DND-41 (cell line): ENCODE data around the gene HIGD1A.

Experiments
- ATAC-seq: fragments of 200-7000 bp; cut with Tn5 transposase; 3 replicates; pipeline ENCODE4 v1.9.1; 2021; ENCODE audit warnings: low read depth; ENCODE audit not compliant: insufficient read depth
- DNase-seq: peaks from one replicate; pipeline ENCODE4 v3.0.0-alpha.2; 2020
- H2AFZ ChIP-seq: 2 replicates; pipeline ENCODE4 v1.6.0; 2012; ENCODE audit warnings: low read depth, low read length
- H3K27ac ChIP-seq: 2 replicates; pipeline ENCODE4 v1.5.1; 2012; ENCODE audit warnings: low read length, inconsistent platforms
- H3K27me3 ChIP-seq: fragments of 200-600 bp; sonication (generic); 2 replicates; pipeline ENCODE4 v1.6.0; 2012; ENCODE audit warnings: low read length, mild to moderate bottlenecking, inconsistent platforms; ENCODE audit not compliant: insufficient read depth, poor library complexity
- H3K36me3 ChIP-seq: 2 replicates; pipeline ENCODE4 v1.5.1; 2012; ENCODE audit warnings: low read length, inconsistent platforms; ENCODE audit not compliant: insufficient read depth
- H3K4me1 ChIP-seq: 2 replicates; pipeline ENCODE4 v1.5.1; 2012; ENCODE audit warnings: mild to moderate bottlenecking, low read length; ENCODE audit not compliant: insufficient read depth
- H3K4me2 ChIP-seq: 2 replicates; pipeline ENCODE4 v1.6.0; 2012; ENCODE audit warnings: mild to moderate bottlenecking, moderate library complexity, low read length, inconsistent platforms; ENCODE audit not compliant: insufficient read depth
- H3K4me3 ChIP-seq, 2 experiments: fragments of 200-600 bp in 1 of 2; shearing (Covaris generic) in 1 of 2; 2 replicates each; pipeline ENCODE4 v1.5.1; 2012 to 2016; ENCODE audit warnings: inconsistent platforms in 2 of 2, low read length in 2 of 2, mild to moderate bottlenecking in 2 of 2, low read depth in 1 of 2, moderate library complexity in 1 of 2
- H3K79me2 ChIP-seq: 2 replicates; pipeline ENCODE4 v1.6.0; 2012; ENCODE audit warnings: low read length, inconsistent platforms; ENCODE audit not compliant: insufficient read depth
- H3K9ac ChIP-seq: 2 replicates; pipeline ENCODE4 v1.6.0; 2012; ENCODE audit warnings: low read depth, mild to moderate bottlenecking, inconsistent platforms, low read length, moderate library complexity
- H3K9me3 ChIP-seq: 2 replicates; pipeline ENCODE4 v1.5.1; 2012; ENCODE audit warnings: low read length, moderate library complexity, mild to moderate bottlenecking, inconsistent platforms; ENCODE audit not compliant: insufficient read depth, severe bottlenecking
- H4K20me1 ChIP-seq: 2 replicates; pipeline ENCODE4 v1.6.0; 2012; ENCODE audit warnings: low read length; ENCODE audit not compliant: insufficient read depth
- EZH2 ChIP-seq: IDR thresholded peaks from 3 replicates; pipeline ENCODE4 v1.6.1; 2012; ENCODE audit warnings: borderline replicate concordance, low read depth, mild to moderate bottlenecking, moderate library complexity, low read length, inconsistent platforms; ENCODE audit not compliant: severe bottlenecking
- TF ChIP-seq, protein P1 (sequence below): IDR thresholded peaks from 2 replicates; pipeline ENCODE4 v1.5.1; 2012; ENCODE audit warnings: borderline replicate concordance, low read length, moderate library complexity, mild to moderate bottlenecking; ENCODE audit not compliant: poor library complexity, severe bottlenecking; ENCODE audit errors: extremely low read depth

HIGD1A gene

DNA sequence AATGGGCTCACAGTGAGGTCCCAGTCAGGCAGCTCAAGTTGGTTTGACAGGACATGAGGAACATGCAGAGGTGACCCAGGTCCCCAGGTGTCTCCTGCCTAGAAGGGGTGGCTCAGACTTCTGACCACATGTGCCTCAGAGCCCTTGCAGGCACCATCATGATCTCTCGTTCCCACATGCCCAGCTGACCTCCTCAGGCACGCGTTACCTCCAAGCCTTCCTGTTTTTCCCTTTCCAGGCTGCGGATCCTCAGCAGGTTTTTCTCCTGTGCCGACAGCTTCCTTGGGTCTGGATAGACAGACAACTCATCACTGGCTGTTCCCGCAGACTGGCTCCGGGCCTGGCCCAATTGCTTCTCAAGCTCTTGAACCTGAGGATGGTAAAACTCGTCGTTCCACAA is 61.6 kb downstream of the HIGD1A start:
- Histone ChIP-seq H4K20me1 (no peaks in the 10 kb centered on the region), H3K27ac (no peak overlapping the region), H3K27me3 (no peaks in the 10 kb centered on the region), H3K4me2 (no peak overlapping the region), H3K9me3 (no peaks in the 10 kb centered on the region), H3K4me3 (no peak overlapping the region), H3K4me1 (no peaks in the 10 kb centered on the region), H2AFZ (no peak overlapping the region), H3K79me2 (no peaks in the 10 kb centered on the region), H3K36me3 (no peaks in the 10 kb centered on the region), H3K9ac (no peak overlapping the region)
- no peak for ATAC-seq
- TF ChIP-seq, protein P1, sequence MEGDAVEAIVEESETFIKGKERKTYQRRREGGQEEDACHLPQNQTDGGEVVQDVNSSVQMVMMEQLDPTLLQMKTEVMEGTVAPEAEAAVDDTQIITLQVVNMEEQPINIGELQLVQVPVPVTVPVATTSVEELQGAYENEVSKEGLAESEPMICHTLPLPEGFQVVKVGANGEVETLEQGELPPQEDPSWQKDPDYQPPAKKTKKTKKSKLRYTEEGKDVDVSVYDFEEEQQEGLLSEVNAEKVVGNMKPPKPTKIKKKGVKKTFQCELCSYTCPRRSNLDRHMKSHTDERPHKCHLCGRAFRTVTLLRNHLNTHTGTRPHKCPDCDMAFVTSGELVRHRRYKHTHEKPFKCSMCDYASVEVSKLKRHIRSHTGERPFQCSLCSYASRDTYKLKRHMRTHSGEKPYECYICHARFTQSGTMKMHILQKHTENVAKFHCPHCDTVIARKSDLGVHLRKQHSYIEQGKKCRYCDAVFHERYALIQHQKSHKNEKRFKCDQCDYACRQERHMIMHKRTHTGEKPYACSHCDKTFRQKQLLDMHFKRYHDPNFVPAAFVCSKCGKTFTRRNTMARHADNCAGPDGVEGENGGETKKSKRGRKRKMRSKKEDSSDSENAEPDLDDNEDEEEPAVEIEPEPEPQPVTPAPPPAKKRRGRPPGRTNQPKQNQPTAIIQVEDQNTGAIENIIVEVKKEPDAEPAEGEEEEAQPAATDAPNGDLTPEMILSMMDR = no peak
- TF ChIP-seq EZH2 = no peak
- no peak for DNase-seq

DNA sequence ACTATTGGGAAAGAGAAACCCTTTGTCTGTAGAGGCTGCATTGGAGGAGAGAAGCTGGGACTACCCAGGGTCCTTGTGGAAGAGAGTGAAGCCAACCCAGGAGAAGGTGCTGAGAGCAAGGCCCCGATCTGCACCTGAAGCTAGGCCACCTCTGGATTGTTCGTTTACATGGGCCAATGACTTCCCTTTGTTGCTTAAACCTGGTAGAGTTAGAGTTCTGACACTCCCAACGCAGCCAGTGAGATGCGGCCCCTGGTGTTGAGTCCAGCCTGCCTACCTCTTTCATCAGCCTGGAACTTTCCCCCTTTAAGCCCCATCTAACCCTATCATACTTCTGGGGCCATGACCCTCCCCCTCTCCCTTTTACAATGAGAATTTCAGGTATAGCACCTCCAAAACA is 62.0 kb downstream of the HIGD1A start:
- Histone ChIP-seq H4K20me1 (no peaks in the 10 kb centered on the region), H3K9ac (no peak overlapping the region), H3K79me2 (no peaks in the 10 kb centered on the region), H3K4me3 (no peak overlapping the region), H3K4me1 (no peaks in the 10 kb centered on the region), H3K4me2 (no peak overlapping the region), H2AFZ (no peak overlapping the region), H3K36me3 (no peaks in the 10 kb centered on the region), H3K9me3 (no peaks in the 10 kb centered on the region), H3K27me3 (no peaks in the 10 kb centered on the region), H3K27ac (no peak overlapping the region)
- ATAC-seq (no peak), DNase-seq (no peak)
- TF ChIP-seq EZH2 = no peak
- TF ChIP-seq, protein P1 = no peak

DNA sequence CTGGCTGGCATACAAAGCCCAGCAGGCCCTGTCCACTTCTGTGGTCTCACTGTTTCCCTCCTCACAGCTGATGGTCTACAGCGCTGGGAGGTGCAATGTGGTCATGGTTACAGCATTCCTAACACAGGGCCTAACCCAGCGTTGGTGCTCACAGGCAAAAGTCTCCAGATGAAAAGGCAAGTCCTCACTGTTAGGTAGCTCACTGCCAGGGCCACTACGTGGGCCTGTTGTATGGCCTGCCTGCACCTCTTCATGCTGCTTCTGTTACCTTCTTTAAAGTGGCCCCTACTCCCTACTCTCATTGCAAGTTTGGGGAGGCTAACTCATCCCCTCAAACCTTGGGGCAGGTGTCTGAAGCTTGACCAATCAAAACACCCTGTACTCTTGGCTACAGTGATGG is 62.5 kb downstream of the HIGD1A start:
- DNase-seq (no peak), ATAC-seq (no peak)
- H3K27me3 ChIP-seq = no peaks in the 10 kb centered on the region
- H3K4me2 ChIP-seq = no peak overlapping the region
- H3K9ac ChIP-seq = no peak overlapping the region
- no peaks in the 10 kb centered on the region for H4K20me1 ChIP-seq
- no peaks in the 10 kb centered on the region for H3K9me3 ChIP-seq
- no peaks in the 10 kb centered on the region for H3K79me2 ChIP-seq
- H3K36me3 ChIP-seq = no peaks in the 10 kb centered on the region
- H3K4me3 ChIP-seq = no peak overlapping the region
- no peak for TF ChIP-seq EZH2
- TF ChIP-seq, protein P1 = no peak
- no peaks in the 10 kb centered on the region for H3K4me1 ChIP-seq
- H2AFZ ChIP-seq = no peak overlapping the region
- no peak overlapping the region for H3K27ac ChIP-seq

DNA sequence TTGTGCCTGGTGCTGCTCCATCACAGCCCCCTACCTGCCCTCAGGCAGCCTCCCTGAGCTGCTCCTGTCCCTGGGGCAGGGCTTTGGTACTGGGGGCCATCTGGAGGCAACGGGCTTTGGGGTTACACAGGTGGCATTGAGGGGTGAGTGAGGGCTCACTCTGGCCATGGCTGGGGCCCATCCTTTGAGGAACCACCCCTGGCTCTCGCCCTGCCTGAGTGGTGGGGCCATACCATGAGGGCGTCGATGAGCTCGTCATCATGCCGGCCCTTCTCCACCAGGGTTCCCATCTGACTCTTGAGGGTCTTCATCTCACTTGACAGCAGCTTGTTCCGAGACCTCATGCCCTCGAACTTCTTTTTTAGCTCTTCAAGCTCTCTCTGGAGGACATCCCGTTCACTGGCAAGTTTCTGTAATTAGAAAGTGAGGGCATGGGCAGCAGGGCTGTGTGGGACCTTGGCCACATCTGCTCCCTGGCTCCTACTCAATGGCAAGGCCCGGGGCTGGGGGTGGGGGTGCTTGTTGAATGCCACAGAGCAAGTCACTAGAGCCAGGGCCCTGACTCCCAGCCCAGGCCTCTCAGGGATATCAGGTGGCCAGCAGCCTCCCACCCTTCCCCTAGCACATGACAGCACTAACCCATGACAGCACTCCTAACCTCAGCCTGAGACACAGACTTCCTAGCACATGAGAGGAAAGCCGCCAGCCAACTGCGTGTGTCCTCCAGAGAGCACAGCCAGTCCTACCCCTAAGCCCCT is 64.7 kb downstream of the HIGD1A start:
- H3K4me2 ChIP-seq = no peak overlapping the region
- no peaks in the 10 kb centered on the region for H3K27me3 ChIP-seq
- H4K20me1 ChIP-seq = no peaks in the 10 kb centered on the region
- H3K9me3 ChIP-seq = no peaks in the 10 kb centered on the region
- H3K79me2 ChIP-seq = no peaks in the 10 kb centered on the region
- H3K27ac ChIP-seq = no peak overlapping the region
- H3K9ac ChIP-seq = no peak overlapping the region
- no peak overlapping the region for H2AFZ ChIP-seq
- no peak for DNase-seq
- no peaks in the 10 kb centered on the region for H3K36me3 ChIP-seq
- no peak overlapping the region for H3K4me3 ChIP-seq
- TF ChIP-seq, protein P1 = no peak
- TF ChIP-seq EZH2 = no peak
- H3K4me1 ChIP-seq = no peaks in the 10 kb centered on the region
- no peak for ATAC-seq
